H1 (cell line): ENCODE data around the gene PEX19. TPM values are rescaled to one million over a fixed set of nuclear protein-coding genes. Genes with fewer than 3 reads are reported as not detected.
A peak's percentile ranks its signal among the peaks of the same experiment; 100 is the strongest.

Source experiments
- ASH2L ChIP-seq: fragments of 200-600, 300-600 bp; sonication (generic); IDR thresholded peaks from one replicate; pipeline ENCODE4 v1.7.1; 2017; ENCODE audit warnings: low read length
- BACH1 ChIP-seq: IDR thresholded peaks from 2 replicates; pipeline ENCODE4 v1.6.1; 2012; ENCODE audit warnings: low read length, improper control_type of control experiment
- CBX8 ChIP-seq: fragments of 300-800, 300-1000 bp; sonication (generic); IDR thresholded peaks from 2 replicates; pipeline ENCODE4 v1.7.1; 2016; ENCODE audit warnings: low read depth, low read length, borderline replicate concordance
- CHD2 ChIP-seq: IDR thresholded peaks from 2 replicates; pipeline ENCODE4 v1.6.1; 2012; ENCODE audit warnings: low read length, improper control_type of control experiment
- CTCF ChIP-seq, 3 experiments: IDR thresholded peaks; 1 replicate in 2 of 3; 2 replicates in 1 of 3; pipeline versions ENCODE4 v1.5.1 to v1.6.1; 2011; ENCODE audit warnings: low read length in 3 of 3, mild to moderate bottlenecking in 3 of 3, inconsistent platforms in 2 of 3, low read depth in 1 of 3, moderate library complexity in 1 of 3; ENCODE audit not compliant: insufficient read depth in 1 of 3; ENCODE audit errors: control extremely low read depth in 1 of 3
- GABPA ChIP-seq: IDR thresholded peaks from 2 replicates; pipeline ENCODE4 v1.6.1; 2011; ENCODE audit warnings: mild to moderate bottlenecking, low read length, moderate library complexity, borderline replicate concordance; ENCODE audit not compliant: insufficient read depth
- HDAC2 ChIP-seq, 2 experiments: fragments of 300-600 bp in 1 of 2; sonication (generic) in 1 of 2; IDR thresholded peaks; 2 replicates each; pipeline ENCODE4 v1.6.1; 2011 to 2012; ENCODE audit warnings: low read depth in 2 of 2, low read length in 2 of 2, mild to moderate bottlenecking in 2 of 2, moderate library complexity in 2 of 2, borderline replicate concordance in 1 of 2, inconsistent platforms in 1 of 2
- JUN ChIP-seq: IDR thresholded peaks from 2 replicates; pipeline ENCODE4 v1.6.1; 2011; ENCODE audit warnings: low read depth, mild to moderate bottlenecking, improper control_type of control experiment, low read length
- KDM4A ChIP-seq: IDR thresholded peaks from one replicate; pipeline ENCODE4 v1.7.1; 2012; ENCODE audit warnings: low read depth, mild to moderate bottlenecking, moderate library complexity, low read length, inconsistent platforms; ENCODE audit not compliant: severe bottlenecking
- KDM5A ChIP-seq: fragments of 200-600 bp; IDR thresholded peaks from 2 replicates; pipeline ENCODE4 v1.7.1; 2012; ENCODE audit warnings: mild to moderate bottlenecking, low read length, inconsistent platforms, mixed read lengths
- NANOG ChIP-seq: IDR thresholded peaks from 2 replicates; pipeline ENCODE4 v1.6.1; 2011; ENCODE audit warnings: low read length, low read depth, mild to moderate bottlenecking, inconsistent platforms; ENCODE audit not compliant: insufficient read depth, poor library complexity, severe bottlenecking
- RFX5 ChIP-seq: IDR thresholded peaks from 2 replicates; pipeline ENCODE4 v1.6.1; 2011; ENCODE audit warnings: low read depth, low read length, improper control_type of control experiment, borderline replicate concordance
- RNF2 ChIP-seq: fragments of 200-900, 300-1000 bp; sonication (generic); IDR thresholded peaks from 2 replicates; pipeline ENCODE4 v1.7.1; 2016; ENCODE audit warnings: borderline replicate concordance, low read depth, mild to moderate bottlenecking, antibody characterized with exemption, low read length; ENCODE audit not compliant: poor library complexity, severe bottlenecking; ENCODE audit errors: missing control alignments
- SAP30 ChIP-seq: fragments of 300-600 bp; sonication (generic); IDR thresholded peaks from 2 replicates; pipeline ENCODE4 v1.7.1; 2012; ENCODE audit warnings: low read length, moderate library complexity, mild to moderate bottlenecking, inconsistent platforms; ENCODE audit not compliant: insufficient read depth, insufficient replicate concordance
- SIRT6 ChIP-seq: IDR thresholded peaks from one replicate; pipeline ENCODE4 v1.7.1; 2012; ENCODE audit warnings: low read length, inconsistent platforms
- SIX5 ChIP-seq: IDR thresholded peaks from 2 replicates; pipeline ENCODE4 v1.6.1; 2011; ENCODE audit warnings: mild to moderate bottlenecking, low read depth, low read length
- SP1 ChIP-seq: IDR thresholded peaks from 2 replicates; pipeline ENCODE4 v1.6.1; 2011; ENCODE audit warnings: low read depth, low read length
- SRF ChIP-seq: IDR thresholded peaks from 2 replicates; pipeline ENCODE4 v1.6.1; 2011; ENCODE audit warnings: mild to moderate bottlenecking, low read depth, low read length, moderate library complexity
- SUZ12 ChIP-seq: fragments of 200-600 bp; sonication (generic); IDR thresholded peaks from 2 replicates; pipeline ENCODE4 v1.6.1; 2012; ENCODE audit warnings: mild to moderate bottlenecking, inconsistent platforms, low read length, moderate library complexity, mixed read lengths
- TBP ChIP-seq: IDR thresholded peaks from 2 replicates; pipeline ENCODE4 v1.6.1; 2011; ENCODE audit warnings: low read depth, low read length, improper control_type of control experiment
- TCF12 ChIP-seq: IDR thresholded peaks from 2 replicates; pipeline ENCODE4 v1.6.1; 2011; ENCODE audit warnings: low read depth, mild to moderate bottlenecking, low read length
- TEAD4 ChIP-seq: IDR thresholded peaks from 2 replicates; pipeline ENCODE4 v1.6.1; 2012; ENCODE audit warnings: low read depth, low read length, inconsistent platforms, mixed read lengths
- YY1 ChIP-seq: IDR thresholded peaks from 2 replicates; pipeline ENCODE4 v1.6.1; 2011; ENCODE audit warnings: low read depth, mild to moderate bottlenecking, low read length
- polyA plus RNA-seq, 7 experiments: library from polyadenylated mRNA; depleted of rRNA in 3 of 7; stranded (reverse) in 5 of 7; unstranded in 2 of 7; fragments of >200 nt in 5 of 7; fragments of 200-250 nt in 2 of 7; gene quantifications; 1 replicate in 5 of 7; 2 replicates in 1 of 7; 4 replicates in 1 of 7; pipeline versions ENCODE4 v1.2.1 to v1.2.3, GENCODE V29; 2011 to 2013; ENCODE audit warnings: missing spikeins in 2 of 7, mixed read lengths in 2 of 7
- total RNA-seq: library from RNA; stranded (reverse); fragmentation: NEBNext Ultra II Directional; extraction: Animal tissue kit (Norgen Biotek cat#: 25700); gene quantifications from 2 replicates; pipeline ENCODE4 v1.2.1, GENCODE V29; 2021

The PEX19 gene
- total and polyA plus RNA-seq, 2 of the 8 experiments (the other 6 are each of a cell fraction or from before 2014, with no cell fraction given), result 50.4 to 80.2 TPM

GRCh38 chr1:160284782-160285344, at the start of gene PEX19 (continued):
- no peak for TF ChIP-seq TCF12
- peak; percentile 99 for TF ChIP-seq YY1
- peak; percentile 70; the same call in 1 of the 2 replicates for TF ChIP-seq SP1
- no peak for TF ChIP-seq ASH2L
- no peak for TF ChIP-seq SIX5
- TF ChIP-seq CTCF (IDR thresholded peaks at IDR 0.05; ENCODE audit: control extremely low read depth in 1 of 3, insufficient read depth in 1 of 3, low read depth in 1 of 3, low read length in 3 of 3), result no peak
- peak; percentile 87 for TF ChIP-seq TBP
- no peak for TF ChIP-seq RNF2
- no peak for TF ChIP-seq CBX8
- no peak for TF ChIP-seq SIRT6
- no peak for TF ChIP-seq TEAD4
- no peak for TF ChIP-seq GABPA
- TF ChIP-seq KDM5A, result peak; percentile 95
- no peak for TF ChIP-seq RFX5
- no peak for TF ChIP-seq SUZ12
- TF ChIP-seq CHD2, result no peak
- TF ChIP-seq SAP30, result peak; percentile 29
- no peak for TF ChIP-seq BACH1
- TF ChIP-seq HDAC2 (IDR thresholded peaks at IDR 0.05; ENCODE audit: borderline replicate concordance in 1 of 2, low read depth in 2 of 2, low read length in 2 of 2), result no peak
- TF ChIP-seq JUN, result no peak
- no peak for TF ChIP-seq NANOG
- TF ChIP-seq KDM4A, result no peak
- TF ChIP-seq SRF, result no peak
